CD4-positive, alpha-beta T cell treated with Interleukin-15 for 4 hours (primary cell): ENCODE data around the gene ANO7.

Source experiments
- DNase-seq: peaks from one replicate; pipeline ENCODE4 v3.0.0-alpha.2; 2020; ENCODE audit warnings: low spot score

ANO7 gene

DNA sequence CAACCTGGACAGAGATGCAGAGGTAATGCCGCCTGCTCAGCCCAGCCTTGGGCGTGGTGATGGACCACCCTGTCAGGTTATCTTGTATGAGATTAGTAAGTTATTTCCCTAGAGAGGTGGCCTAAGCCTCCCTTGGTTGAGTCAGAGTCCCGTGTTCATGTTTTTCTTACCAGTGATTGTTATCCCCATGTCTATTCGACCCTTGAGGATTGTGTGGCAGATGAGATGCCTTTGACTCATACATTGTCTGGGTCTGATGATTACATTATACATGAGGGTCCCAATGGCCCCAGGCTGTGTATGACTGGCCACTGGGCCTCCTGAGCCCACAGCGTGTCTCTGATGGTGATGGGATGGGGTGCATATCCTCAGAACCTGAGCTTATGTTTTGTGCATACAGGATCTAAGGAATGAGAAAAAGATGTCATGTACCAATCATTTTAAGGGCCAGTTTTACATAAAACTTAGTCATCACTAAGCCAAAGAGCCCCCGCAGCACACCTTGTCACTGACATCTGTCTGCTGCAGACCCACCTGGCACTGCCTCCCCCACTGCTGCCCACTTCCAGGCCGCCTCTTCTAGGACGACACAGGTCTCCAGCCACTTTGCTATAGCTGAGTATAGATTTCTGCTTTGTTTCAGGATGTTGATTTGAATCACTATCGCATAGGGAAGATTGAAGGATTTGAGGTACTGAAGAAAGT is 30.5 kb upstream of the ANO7 start:
- no peak for DNase-seq

DNA sequence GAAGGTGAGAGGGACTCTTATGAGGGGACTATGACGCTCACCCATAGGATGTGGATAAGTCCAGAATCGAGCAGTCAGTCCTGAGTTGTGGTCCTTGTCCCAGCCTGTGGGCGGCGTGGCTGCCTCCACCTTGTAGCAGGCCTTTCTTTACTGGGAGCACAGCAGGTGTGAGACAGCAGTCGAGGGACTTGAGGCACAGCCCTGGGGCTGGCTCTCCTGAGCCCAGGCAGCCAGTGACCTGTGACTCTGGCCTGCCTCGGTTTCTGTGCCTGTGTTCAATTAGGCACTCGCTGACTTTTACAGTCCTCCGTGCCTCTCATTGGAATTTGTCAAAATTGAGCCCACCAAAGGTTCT is 30.0 kb upstream of the ANO7 start:
- no peak for DNase-seq

GRCh38 chr2:241159116-241159515 is 29.4 kb upstream of the ANO7 start:
- no peak for DNase-seq

DNA sequence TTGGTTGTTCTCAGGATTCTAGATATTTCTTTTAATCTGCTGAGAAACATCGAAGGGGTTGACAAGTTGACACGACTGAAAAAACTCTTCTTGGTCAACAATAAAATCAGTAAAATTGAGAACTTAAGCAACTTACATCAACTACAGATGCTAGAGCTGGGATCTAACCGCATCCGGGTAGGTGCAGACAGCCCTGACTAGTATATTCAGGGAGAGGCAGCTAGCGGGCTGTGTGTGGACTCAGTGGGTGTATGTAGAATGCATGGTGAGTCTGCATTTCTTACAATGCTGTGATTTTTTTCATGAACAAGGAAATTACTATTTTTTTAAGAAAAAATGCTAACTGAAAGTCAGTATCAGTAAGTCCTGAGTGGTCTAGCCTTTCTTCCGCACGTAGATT is 28.2 kb upstream of the ANO7 start:
- no peak for DNase-seq

DNA sequence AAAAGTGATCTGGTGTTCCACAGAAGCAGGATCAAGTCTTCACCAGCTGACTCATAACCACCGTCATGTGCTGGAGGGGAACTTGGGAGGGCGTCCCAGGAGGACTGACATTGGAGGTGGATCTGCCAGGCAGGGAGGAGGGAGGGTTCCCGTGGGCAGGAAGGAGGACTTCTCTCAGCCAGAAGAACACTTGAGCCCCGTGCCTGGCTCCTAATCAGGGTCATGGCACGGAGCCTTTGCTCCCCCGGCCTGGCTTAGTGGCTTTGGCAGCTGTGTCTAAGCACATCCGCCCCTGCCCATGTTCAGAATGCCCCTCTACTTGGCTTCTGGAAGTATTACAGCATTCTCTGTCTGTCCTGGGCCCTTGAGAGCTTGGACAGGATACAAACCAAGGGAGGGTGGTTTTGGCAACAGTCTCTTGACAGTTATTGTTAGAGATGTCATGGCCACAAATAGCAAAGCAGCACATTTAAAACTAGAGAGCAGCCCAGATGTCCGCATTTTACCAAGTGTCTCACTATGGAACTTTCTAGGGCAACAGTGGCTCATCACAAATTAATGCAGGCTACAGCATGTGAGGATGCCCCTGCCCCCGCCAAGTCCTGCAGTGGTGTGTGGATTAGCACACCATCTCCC is 26.7 kb upstream of the ANO7 start:
- DNase-seq: no peak

DNA sequence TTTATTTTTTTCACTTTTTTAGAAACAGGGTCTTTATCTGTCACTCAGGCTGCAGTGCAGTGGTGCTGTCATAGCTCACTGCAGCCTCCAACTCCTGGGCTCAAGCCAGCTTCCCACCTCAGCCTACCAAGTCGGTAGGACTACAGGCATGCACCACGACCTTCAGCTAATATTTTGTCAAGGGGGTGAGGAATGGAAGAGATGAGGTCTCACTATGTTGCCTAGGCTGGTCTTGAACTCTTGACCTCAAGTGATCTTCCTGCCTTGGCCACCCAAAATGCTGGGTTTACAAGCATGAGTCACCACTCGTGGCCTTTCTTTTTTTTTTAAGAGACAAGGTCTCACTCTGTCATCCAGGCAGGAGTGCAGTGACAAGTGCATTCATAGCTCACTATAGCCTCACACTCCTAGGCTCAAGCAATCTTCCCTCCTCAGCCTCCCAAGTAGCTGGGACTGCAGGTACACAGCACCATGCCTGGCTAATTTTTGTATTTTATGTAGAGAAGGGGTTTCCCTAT is 24.8 kb upstream of the ANO7 start:
- no peak for DNase-seq

DNA sequence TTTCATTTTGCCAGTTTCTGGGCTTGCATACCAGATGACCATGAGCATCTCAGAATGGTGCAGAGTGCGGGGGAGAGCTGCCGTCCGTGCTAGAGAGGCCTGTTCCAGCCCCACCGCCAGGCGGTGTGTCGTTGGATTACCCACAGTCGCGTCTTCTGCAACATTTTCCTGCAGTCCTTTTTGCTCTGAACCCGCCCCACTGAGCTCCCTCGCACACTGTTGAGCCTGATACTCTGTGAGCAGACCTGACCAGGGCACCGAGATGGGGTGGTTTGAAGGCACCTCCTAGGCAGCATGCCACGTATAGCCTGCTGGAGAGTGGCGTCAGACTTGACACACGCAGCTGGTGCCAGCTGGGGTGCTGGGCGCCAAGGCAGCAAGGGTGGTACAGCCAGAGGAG is 20.1 kb upstream of the ANO7 start:
- DNase-seq: no peak

DNA sequence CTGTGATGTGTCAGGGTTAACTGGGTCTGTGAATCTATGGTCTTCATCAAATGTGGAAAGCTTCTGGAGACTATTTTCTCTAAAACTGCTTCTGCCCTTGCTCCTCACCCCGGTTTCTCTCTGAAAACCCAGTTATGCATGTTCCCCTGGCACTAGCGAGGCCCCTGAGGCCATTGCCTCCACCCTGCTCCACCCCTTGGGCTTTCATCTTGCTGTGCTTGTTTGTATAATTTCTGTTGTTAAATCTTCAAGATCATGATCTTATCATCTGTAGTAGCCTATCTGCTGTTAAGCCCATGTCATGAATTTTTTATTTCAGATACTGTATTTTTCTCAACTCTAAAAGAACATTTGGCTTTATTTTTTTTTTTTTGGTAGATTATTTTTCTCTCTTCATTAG is 14.9 kb upstream of the ANO7 start:
- DNase-seq: no peak

DNA sequence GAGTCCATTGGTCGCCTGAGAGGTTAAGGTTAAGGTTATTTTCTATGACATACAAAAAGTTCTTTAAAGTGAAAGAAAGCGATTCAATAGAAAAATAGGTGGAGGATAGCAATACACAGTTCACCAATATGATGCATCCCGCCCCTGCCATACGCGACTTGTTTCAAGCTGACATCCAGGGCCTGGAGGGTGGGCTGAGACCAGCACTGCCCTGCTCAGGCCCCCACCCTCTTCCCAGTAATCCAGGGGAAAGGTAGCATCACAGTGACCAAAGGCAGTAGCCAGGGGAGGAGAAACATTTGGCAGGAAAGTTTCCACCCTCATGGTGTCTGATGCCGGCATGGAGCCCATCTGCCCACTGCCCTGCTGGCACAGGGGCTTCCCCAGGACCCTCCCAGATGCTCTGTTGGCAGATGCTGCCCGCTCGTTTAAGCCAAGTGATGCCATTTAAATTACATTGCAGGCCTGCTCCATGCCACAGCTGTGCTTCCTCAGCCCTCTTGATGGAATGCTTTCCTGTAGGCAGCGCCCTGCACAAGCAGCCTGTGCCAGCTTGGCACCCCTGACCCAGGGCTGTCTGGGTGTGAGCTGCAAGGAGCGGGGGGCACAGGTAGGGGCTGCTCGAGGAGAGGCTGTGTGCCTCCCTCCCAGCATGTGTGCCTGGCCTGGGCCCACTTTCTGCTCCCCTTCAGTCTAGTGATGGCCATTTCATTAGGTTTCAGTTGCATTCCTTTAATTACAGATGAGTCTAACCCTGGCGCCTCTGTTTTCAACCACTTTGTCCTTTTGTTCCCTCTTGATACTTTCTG is 10.7 kb upstream of the ANO7 start:
- DNase-seq: no peak

- no peak for DNase-seq
Observed at GRCh38 chr2:241178961-241179360, 9.5 kb upstream of the ANO7 start.

- no peak for DNase-seq
Observed at GRCh38 chr2:241179899-241180298, 8.6 kb upstream of the ANO7 start.

DNA sequence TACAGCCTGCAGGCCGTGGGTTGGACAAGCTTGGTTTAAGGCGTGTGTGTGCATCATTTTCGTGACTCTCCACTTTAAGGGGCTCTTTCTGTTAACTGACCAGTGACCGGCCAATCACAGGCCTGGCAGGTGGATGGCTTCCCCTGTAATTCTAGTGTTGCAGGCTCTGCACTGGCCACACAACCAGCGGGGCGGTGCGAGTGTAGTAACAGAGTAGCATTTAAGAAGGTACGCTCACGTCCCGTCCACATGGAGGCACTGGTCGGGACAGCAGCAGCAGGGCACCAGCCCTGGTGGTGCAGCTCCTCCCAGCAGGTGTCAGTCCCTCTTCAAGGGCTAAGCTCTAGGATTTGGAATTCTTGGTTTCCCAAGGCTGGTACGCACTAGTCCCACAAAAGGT is 8.0 kb upstream of the ANO7 start:
- DNase-seq: no peak

GRCh38 chr2:241182126-241182525 is 6.4 kb upstream of the ANO7 start:
- DNase-seq: no peak

GRCh38 chr2:241182531-241183133 is 5.8 kb upstream of the ANO7 start:
- DNase-seq: no peak

- DNase-seq: no peak
Observed at GRCh38 chr2:241183221-241183620, 5.3 kb upstream of the ANO7 start.

DNA sequence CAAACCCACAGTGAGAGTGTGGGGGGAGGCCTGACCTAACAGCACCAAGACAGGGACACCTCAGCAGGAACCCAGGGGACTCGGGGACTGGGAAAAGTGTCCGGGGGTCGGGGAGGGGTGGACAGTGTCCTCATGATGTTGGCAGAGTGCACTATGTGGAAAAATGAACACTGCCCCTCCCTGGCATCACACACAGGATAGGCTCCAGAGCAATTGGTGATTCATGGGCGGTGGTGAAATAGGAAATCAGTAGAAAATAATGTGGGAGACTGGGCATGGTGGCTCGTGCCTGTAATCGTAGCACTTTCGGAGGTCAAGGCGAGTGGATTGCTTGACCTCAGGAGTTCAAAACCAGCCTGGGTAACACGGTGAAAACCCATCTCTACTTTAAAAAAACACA is 3.6 kb upstream of the ANO7 start:
- DNase-seq: no peak

DNA sequence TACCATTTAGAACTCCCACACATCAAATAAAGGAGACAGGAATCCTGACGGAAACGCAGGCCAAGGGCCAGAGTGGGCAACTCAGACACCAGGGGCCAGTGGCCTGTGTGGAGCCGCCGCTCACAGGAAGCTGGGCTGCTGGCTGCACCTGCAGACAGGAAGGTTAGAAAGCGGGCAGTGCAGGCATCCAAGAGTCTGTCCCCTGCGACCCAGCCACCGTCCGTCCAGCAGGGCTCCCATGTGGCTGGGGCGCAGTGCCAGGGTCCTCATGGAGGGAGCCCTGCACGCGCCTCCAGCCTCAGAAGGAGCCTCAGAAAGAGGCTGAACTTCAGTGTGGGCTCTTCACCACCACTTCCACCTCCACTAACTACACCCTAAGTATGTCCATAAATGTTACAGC is 2.5 kb upstream of the ANO7 start:
- no peak for DNase-seq

DNA sequence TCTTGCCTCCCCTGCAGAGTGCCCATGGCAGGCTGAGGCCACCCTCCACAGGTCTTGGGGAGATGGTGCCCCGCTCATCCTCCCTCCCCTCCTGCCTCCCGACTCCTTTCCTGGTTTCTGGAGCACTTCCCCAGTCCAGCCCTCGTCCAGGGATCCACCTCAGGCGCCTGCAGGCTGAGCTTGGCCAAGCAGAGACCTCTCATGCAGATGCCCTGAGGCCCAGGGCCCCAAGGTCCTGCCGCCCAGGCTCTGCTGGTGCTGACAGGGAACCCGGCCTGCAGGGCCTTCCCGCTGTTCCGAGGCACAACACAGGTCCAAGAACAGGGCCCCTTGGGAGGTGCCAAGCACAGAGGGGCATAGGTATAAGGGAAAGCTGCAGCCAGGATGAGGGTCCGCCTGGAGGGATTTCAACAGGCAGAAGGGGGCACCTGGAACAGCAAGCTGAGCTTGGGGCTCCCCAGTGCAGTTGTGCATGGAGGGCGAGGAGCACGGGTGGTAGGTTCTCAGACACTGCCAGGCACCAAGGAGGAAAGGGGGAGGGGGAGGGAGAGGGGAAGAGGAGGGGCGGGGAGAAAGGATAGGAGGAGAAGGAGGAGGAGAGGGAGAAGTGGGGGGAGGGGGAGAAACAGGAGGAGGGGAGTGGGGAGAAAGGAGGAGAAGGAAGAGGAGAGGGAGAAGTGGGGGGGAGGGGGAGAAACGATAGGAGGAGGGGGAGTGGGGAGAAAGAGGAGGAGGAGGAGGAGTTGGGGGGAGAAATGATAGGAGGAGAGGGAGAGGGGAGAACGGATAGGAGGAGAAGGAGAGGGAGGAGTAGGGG is 1.2 kb upstream of the ANO7 start:
- DNase-seq: no peak

DNA sequence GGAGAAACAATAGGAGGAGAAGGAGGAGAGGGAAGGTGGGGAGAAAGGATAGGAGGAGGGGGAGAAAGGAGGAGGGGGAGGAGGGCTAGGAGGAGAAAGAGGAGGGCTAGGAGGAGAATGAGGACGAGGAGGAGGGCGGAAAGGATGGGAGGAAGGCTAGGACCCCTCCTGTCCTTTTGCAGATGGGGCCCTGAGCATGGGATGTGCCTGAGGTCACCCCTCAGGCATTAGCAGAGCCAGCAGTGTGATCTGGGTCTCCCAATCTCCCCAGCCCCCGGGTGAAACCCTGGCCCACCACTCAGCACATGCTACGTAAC is 601 bp upstream of the ANO7 start:
- DNase-seq: no peak

- DNase-seq: no peak
Observed at GRCh38 chr2:241189093-241189855, 797 bp downstream of the ANO7 start.

GRCh38 chr2:241189856-241190201 is 1.4 kb downstream of the ANO7 start:
- no peak for DNase-seq
